Measurements from ENCODE around the gene USP28. TPM values are rescaled to one million over a fixed set of nuclear protein-coding genes. Genes with fewer than 3 reads are reported as not detected.

USP28 gene
- total RNA-seq, 1 donor from 2014 or later, result 89.8 TPM

GRCh38 chr11:113831314-113831713 lies 44.1 kb downstream of the USP28 start:
- no peak for TF ChIP-seq CTCF (IDR thresholded peaks at IDR 0.05; ENCODE audit: unreplicated experiment)

DNA sequence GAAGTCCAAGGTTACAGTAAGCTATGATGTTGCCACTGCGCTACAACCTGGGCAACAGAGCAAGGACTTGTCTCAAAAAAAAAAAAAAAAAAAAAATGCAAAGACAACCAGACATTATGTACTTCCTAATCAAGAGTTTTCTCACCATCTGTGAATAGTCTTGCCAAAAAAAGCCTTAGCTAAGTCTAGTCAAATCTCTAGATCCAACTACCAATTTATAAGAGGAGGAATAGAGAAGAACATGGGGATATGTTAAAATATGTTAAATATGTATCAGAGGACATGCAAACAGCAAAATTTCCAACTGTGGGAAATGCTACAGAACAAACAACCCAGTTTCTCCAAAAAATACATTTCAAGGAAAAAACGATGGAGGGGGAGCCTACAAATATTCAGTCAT lies 45.6 kb downstream of the USP28 start:
- no peak for TF ChIP-seq CTCF (IDR thresholded peaks at IDR 0.05; ENCODE audit: unreplicated experiment)
- Mint-ChIP-seq H3K4me3 (ENCODE audit: unreplicated experiment) (no peak overlapping the region), H3K36me3 (ENCODE audit: low read depth, unreplicated experiment) (peaks cover 36% of the 10 kb centered on the region), H3K4me1 (ENCODE audit: unreplicated experiment) (no peaks in the 10 kb centered on the region), H3K27ac (ENCODE audit: unreplicated experiment) (no peak overlapping the region), H3K27me3 (ENCODE audit: unreplicated experiment) (peaks cover 3% of the 10 kb centered on the region), H3K9me3 (ENCODE audit: unreplicated experiment) (no peaks in the 10 kb centered on the region)
- DNase-seq (ENCODE audit: low spot score), result no peak

More at GRCh38 chr11:113831314-113831713, 44.1 kb downstream of the USP28 start:
- Mint-ChIP-seq H3K4me3 (ENCODE audit: unreplicated experiment) (no peak overlapping the region), H3K27ac (ENCODE audit: unreplicated experiment) (no peak overlapping the region), H3K9me3 (ENCODE audit: unreplicated experiment) (no peaks in the 10 kb centered on the region), H3K4me1 (ENCODE audit: unreplicated experiment) (no peaks in the 10 kb centered on the region), H3K27me3 (ENCODE audit: unreplicated experiment) (peaks cover 3% of the 10 kb centered on the region), H3K36me3 (ENCODE audit: low read depth, unreplicated experiment) (peaks cover 25% of the 10 kb centered on the region)
- DNase-seq (ENCODE audit: low spot score), result no peak

- Mint-ChIP-seq H3K9me3 (ENCODE audit: unreplicated experiment) (no peaks in the 10 kb centered on the region), H3K4me3 (ENCODE audit: unreplicated experiment) (no peak overlapping the region), H3K27me3 (ENCODE audit: unreplicated experiment) (peaks cover 3% of the 10 kb centered on the region), H3K27ac (ENCODE audit: unreplicated experiment) (no peak overlapping the region), H3K36me3 (ENCODE audit: low read depth, unreplicated experiment) (peaks cover 38% of the 10 kb centered on the region), H3K4me1 (ENCODE audit: unreplicated experiment) (no peaks in the 10 kb centered on the region)
- DNase-seq (ENCODE audit: low spot score), result no peak
- no peak for TF ChIP-seq CTCF (IDR thresholded peaks at IDR 0.05; ENCODE audit: unreplicated experiment)
Measured at GRCh38 chr11:113828191-113828590, 47.2 kb downstream of the USP28 start.

DNA sequence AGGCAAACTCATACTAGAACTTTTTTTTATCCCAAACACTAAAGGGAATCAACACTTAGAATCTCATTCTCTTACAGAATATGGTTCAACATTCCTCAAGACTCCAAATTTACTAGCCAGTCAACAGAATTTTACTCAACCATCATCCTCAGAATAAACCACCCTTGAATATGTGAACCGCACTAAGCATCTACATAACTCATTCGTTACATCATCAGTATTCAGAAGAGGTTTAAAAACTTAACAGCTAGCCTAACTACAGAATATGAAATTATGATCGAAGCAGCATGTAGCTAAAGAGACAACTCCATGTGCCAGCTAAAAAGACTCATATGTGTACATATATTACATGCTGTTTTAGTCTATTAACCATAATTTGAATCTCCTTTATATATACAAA lies 47.9 kb downstream of the USP28 start:
- no peaks in the 10 kb centered on the region for H3K9me3 Mint-ChIP-seq (ENCODE audit: unreplicated experiment)
- no peak for TF ChIP-seq CTCF (IDR thresholded peaks at IDR 0.05; ENCODE audit: unreplicated experiment)
- H3K27me3 Mint-ChIP-seq (ENCODE audit: unreplicated experiment), result no peaks in the 10 kb centered on the region
- no peak overlapping the region for H3K4me3 Mint-ChIP-seq (ENCODE audit: unreplicated experiment)
- H3K4me1 Mint-ChIP-seq (ENCODE audit: unreplicated experiment), result no peaks in the 10 kb centered on the region
- no peak overlapping the region for H3K27ac Mint-ChIP-seq (ENCODE audit: unreplicated experiment)
- no peak for DNase-seq (ENCODE audit: low spot score)
- peaks cover 40% of the 10 kb centered on the region for H3K36me3 Mint-ChIP-seq (ENCODE audit: low read depth, unreplicated experiment)

- no peak for TF ChIP-seq CTCF (IDR thresholded peaks at IDR 0.05; ENCODE audit: unreplicated experiment)
- DNase-seq (ENCODE audit: low spot score), result no peak
- H3K36me3 Mint-ChIP-seq (ENCODE audit: low read depth, unreplicated experiment), result peaks cover 28% of the 10 kb centered on the region
Measured at GRCh38 chr11:113818426-113818825, 56.9 kb downstream of the USP28 start.

More at GRCh38 chr11:113818426-113818825, 56.9 kb downstream of the USP28 start:
- Mint-ChIP-seq H3K4me3 (ENCODE audit: unreplicated experiment) (no peak overlapping the region), H3K4me1 (ENCODE audit: unreplicated experiment) (no peaks in the 10 kb centered on the region), H3K9me3 (ENCODE audit: unreplicated experiment) (no peaks in the 10 kb centered on the region), H3K27me3 (ENCODE audit: unreplicated experiment) (no peaks in the 10 kb centered on the region), H3K27ac (ENCODE audit: unreplicated experiment) (no peak overlapping the region)
